T follicular helper cell (primary cell): ENCODE results near the gene TSPEAR.

Experiments used
- DNase-seq: peaks from one replicate; pipeline ENCODE4 v3.0.0-alpha.2; 2020; ENCODE audit warnings: low read depth

Gene TSPEAR

DNA sequence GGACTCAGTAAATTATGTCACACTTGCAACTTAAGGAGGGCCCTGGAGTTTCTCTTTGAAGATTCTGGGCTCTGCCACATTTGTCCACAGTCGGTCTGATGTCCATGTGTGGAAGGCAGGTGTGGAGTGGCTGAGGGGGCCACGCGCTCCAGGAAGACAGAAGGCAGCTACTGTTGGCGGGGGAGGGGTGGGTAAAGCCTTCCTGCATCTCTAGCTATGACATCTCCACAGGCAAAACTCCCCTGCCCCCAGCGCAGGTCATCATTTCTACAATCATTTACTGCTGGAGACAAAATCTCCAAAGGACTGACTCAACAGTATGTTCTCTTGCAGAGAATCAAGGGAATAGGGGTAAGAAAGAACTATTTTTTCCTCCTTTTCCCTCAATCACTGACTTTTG lies 11.4 kb upstream of the TSPEAR start:
- DNase-seq: no peak

DNA sequence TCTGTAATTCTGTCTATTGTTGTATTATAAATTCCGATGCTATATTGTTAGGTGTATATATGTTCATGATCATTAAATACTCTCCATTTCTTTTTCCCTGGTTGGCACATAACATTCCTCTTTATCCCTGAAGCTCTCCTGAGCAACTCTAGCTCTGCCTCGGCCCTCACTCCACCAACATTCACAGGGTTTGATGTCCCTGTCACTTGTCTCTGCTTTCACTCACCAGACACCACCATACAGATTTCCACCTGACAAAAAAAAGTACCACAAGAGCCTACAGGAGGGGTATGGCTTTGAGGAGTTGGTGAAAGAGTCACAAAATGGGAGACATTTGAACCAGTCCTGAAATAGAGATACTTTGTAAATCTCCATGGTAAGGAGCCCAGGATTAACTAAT lies 8.8 kb upstream of the TSPEAR start:
- DNase-seq: no peak

DNA sequence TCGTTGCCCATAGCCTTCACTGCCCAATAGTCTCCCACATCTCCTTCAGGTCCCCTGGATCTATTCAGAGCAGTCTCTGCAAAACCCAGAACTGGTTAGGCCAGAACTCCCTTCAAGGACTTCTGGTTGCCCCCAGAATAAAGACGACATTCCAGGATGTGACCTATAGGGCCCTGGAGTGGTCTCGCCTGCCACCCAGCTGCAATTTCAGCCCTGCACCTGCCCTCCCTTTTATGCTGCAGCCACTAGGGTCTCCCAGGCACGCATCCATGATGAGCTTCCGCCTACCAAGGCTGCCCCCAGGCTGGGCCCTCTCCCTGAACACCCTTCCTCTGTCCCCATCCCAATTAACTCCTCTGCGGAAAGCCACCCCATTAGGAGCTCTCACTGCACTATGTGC lies 7.2 kb upstream of the TSPEAR start:
- no peak for DNase-seq

DNA sequence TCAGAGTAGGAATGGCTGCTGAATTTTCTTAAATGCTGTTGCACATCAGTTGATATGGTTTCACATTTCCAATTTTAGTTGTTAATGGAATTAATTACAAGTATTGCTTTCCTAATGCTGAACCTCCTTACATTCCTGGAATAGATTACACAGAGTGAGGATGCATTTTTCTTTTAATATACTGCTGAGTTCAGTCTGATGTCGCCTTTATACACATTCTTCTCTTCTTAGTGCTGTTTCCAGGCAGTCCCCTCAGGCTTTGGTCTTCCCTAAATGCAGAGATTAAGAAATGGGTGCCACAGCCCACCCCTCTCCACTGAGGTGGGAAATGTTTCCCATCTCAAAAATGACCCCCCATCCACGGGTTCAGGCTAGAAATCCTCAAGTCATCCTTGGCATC lies 6.7 kb upstream of the TSPEAR start:
- DNase-seq: no peak

DNA sequence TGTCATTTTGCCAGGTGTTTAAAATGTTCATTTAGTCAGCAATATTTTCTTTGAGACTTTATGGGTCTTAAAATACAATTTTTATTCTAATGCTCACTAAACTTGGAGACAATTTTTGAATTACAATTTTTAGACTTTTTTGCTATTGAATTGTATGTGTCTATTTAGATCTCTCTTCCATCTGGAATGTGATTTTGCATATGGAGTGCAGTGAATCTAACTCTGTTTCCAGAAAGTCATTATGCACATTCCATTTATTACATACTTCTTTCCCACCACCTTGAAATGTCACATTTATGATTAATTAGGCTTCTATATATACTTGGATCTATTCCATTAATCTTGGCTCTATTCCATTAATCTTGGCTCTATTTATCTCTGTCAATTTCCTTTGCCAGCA lies 5.6 kb upstream of the TSPEAR start:
- DNase-seq: no peak

DNA sequence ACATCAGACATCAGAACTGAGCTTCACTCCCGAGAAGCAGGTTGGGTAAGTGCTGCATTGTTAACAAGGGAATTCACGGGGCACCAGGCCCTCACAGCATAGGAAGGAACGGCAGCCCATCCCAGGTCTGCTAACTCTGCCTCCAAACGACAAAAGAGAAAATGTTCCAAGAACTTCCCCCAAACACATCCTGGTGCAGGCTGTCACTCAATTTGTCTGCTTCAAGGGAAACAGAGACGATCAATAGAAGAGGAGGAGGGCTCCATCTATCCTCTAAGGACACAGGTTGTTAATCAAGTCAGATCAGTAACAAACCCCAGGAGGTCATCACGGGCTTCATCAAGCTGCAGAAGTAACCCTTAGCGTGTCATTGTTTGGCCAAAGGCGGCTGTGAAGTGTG lies 3.5 kb upstream of the TSPEAR start:
- DNase-seq: no peak

DNA sequence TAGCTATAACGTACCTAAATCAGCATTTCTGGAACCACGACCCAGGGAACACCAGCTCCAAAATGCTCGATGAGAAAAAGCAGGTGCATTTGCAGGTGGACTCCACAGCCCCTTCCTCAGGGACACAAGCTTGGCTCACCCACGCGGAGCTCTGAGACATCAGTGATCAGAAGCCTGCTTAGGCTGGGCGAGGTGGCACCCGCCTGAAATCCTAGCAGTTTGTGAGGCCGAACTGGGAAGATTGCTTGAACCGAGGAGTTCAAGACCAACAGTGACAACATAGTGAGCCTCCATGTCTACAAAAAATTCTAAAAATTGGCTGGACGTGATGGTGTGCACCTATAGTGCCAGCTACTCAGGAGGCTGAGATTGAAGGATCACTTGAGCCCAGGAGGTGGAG lies 2.5 kb upstream of the TSPEAR start:
- DNase-seq: no peak

DNA sequence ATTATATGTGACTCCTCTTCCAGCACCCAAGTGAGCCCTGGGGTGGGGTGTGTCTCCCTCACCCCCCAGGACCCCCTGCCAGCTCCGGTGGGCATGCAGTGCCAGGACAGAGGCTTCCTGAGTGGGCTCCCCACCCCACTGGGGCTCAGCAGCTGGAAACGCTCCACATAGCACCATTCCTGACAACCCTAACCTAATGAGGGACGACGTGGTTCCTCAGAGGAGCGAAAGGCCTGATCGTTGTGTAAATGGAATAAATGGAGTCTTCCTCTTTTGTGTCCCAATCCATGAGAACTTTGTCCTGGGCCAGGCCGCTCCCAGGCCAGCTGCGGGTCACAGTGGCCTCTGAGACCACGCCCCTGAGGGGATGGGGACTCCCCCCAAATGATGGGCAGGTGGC lies 1.8 kb upstream of the TSPEAR start:
- DNase-seq: no peak

DNA sequence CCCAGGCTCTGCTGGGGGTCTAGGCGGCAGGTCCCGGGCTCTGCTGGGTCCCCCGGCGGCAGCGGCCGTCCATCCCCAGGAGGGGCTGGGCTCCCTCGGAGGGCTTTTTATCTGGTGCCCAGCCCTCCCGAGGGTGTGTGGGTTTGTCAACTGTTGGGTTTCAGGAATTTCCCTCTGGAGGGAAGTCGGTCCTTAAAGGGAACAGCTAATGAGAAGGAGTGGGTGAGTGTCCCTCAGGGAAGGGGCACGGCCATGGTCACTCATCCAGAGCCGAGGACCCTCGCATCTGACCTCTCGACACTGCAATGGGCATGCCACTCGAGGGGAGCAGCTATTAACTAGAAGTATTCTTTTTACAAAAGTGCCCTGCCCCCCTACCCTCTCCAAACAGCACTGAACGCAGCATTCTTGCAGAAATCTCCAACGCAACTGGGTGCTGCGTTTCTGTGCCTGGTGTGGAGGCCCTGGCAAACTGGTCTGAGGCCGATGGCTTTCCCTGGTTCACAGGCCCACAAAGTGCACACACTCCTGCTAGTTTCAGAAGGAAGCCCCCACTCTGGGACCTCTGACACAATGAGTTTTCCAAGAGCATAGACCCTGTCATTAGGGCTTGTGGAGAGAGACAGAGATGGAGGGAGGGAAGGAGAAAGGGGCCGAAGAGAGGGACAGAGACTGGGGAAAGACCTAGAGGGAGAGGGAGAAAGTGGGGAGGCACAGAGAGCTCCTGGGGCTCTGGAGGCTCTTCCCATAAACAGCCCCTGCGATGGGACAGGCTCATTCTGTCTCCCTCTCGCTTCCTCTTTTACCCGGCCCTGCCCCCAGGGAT lies 1.0 kb upstream of the TSPEAR start:
- no peak for DNase-seq

DNA sequence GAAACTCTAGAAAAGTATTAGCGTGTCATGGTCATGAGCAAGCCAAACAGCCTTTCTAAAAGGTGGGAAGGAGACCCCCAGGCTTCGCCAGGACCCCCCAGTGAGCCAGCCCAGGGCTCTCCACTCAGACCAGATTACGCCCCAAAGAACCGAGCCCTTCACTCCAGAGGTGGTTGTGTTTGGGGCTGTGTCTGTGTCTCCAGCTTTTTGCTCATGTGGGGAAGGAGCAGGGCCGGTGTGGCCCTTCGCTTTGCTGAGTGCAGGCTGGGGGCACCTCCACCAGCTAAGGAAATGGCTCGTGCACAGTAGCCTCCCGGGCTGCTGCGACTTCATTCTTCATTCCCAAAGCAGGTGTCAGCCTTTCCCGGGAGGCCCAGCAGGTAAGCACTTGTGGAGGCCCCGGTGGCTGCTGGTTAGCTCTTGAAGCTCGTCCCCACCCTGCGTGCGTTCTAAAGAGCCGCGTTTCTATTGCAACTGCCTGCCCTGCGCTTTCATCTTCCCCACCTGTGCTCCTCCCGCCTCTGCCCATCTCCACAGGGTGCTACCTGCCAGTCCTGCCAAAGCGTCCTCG lies 531 bp downstream of the TSPEAR start:
- no peak for DNase-seq

DNA sequence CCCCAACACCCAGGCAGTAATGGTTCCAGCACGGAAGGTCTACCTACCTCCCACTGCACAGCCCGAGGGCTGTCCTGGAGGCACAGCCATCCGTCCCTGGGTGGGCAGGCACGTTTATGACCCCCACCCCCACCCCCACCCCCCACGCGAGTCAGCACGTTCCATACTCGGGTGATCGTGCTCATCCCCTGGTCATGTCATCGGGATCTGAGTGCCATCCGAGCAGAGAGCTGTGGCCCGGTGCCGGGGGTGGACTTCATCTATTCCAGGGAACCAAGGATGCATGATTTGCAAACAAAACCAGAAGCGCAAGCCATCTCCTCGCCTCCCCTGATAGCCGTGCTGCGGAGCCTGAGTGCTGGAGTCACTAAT lies 1.1 kb downstream of the TSPEAR start:
- DNase-seq: no peak

DNA sequence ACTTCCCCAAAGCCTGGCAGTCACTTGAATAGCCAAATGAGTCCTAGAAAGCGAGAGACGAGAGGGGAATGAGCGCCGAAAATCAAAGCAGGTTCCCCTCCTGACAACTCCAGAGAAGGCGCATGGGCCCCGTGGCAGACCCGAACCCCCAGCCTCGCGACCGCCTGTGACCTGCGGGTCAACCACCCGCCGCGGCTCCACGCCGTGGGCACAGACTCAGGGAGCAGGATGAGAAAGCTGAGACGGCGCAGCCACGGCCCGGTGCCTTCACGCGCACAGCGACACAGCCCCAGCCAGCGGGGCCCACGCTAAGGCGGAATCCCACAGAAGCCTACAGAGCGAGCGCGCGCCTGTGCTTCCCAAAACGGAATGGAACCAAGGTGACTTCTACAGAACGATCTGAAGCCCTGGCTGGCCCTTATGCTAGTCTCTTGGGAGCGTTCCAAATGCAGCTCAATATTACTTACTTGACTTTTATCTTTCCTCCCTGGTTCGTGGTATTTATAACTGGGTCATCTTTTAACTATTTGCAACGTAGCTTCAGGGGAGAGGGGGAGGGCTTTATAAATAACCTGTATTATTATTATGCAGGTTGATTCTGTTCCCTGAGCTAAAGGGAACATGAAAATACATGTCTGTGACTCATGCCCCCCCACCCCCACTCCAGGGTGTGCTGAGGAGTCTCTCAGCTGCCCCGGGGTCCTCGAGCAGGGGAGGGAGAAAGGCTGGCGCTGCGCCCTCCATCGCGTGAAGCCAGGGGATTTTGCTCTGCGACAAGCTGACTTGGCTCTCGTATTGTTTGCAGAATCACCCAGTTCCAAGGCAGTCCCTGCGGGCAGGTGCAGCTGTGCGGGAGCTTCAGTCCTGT lies 1.7 kb downstream of the TSPEAR start:
- DNase-seq: no peak

DNA sequence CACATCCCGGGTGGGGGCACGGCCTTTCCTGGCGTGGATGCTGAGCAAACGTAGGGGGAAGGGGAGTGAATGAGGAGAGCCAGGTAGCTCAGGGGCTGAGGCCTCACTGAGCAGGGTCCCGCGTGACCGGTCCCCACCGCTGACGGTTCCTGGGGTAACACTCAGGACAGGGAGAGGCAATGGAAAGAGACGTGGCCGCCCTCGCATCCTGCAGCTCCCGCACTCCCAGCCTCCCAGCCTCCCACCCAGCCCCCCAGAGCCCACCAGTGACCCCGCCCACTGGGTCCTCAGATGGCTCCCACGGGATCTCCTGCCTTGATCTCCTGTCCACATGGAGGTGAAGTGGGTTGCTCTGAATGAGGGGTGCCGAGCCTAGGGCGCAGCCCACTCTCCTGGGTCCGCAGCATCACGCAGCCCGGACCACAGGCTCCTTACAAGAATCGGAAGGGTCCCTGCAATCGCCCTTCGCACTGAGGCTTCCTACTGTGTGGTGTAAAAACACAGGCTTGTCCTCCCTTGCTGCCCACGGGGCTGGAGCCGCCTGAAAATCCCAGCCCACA lies 2.4 kb downstream of the TSPEAR start:
- no peak for DNase-seq

DNA sequence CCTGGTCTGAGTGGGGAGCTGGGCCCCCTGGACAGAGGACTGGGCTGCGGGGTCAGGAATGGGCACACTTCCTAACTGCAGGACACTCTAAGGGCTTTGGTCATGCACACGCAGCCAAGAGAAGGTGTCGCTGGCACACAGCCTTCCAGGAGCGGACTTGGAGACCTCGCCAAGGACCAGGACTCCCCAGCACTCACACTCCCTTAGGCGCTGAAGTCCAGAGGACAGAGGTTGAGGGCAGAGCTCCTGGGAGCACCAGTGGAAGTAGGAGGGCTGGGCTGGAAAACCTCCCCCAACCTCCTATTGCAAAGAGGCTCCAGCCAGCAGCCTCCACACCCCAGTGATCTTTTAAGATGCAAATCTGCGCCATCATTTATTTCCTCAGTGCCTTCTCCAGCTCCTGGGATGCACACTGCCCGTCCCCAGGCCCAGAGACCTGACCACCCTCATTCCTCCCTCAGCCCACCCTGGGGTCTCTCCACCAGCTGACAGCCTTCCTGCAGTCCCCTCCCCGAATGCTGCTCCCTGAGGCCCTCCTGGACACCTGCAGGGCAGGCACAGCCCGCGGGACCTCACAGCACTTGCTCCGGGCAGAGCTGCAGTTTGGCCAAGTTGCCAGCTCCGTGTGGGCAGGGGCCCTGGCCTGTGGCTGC lies 3.0 kb downstream of the TSPEAR start:
- no peak for DNase-seq

DNA sequence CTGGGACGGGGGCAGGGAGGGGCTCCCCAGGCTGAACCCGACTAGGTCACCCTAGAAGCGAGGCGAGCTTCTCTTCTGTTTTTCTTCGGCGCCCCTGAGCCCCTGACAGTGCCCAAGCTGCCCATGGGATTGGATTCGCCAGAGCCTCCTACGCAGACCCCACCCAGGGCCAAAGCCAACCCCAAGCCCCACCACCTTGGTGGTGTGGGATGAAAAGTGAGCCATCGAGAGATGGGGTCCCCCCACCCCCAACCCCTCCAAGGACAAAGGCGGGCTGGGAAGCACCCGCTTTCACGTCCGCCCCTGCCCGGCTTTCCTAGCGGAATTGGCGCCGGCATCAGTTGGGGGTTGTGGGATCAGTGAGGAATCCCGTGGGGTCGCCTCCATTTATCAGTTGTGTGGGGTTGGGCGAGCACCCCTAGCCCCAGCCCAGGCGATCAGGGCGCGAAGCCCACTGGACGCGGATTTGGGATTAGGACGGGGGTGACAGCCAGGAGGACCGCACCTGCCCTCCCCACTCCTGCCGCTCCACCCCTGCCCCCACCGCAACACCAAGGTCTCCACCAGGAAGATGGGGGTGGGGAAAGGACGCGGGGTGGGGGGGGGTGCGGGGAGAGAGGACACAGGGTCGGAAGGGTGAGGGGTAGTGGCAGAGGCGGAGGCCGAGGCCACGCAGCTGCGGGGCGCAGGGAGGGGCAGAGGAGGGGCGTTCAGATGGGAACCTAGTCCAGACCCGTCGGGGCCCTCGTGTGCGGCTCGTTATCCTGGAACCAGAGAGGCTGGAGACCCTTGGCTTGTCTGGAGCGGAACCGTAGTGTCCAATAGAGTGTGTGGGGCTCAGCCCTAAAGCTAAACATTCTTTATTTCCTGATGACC lies 4.4 kb downstream of the TSPEAR start:
- DNase-seq: no peak

DNA sequence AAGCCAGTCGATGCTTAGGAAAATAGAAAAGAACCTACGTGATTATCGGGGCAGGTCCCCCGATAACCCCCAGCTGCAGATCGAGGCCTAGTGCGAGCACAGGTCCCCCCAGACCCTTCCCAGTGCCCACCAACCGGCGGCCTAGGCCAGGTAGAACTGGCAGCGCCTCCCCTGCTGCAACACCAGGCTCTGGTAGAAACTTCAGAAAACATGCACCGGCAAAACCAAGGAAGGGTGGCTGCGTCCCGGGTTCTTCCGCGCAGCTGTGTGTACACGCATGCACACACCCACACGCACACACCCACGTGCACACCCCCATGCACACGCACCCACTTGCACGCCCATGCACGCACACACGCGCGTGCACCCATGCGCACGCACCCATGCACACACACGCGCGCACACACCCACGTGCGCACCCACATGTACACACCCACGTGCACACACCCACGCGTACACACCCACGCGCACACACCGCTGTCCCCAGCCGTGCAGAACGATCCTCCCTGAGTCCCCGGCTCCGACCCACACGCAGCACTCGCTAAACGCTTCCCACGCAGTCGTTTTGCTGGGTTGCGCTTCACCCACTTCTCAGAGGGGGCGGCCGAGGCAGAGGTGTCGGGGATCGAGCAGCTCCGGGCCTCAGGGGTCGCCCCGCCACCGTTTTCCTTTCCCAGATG lies 5.2 kb downstream of the TSPEAR start:
- no peak for DNase-seq

DNA sequence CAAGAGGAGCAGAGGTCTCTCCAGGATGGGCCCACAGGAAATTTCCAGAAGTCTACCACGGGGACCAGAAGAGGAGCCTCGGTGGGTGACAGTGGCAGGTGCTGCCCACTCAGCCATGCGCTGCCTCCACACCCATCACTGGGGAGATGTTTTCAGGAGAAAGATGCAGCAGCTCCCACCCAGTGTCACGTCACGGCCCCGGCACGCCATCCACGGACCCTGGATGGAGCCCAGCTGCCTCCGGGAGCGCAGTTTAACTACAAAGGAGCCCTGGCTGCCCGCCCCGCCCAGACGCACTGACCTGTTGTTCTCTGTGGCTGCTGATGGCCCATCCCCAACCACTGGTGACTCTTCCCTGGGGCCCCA lies 6.8 kb downstream of the TSPEAR start:
- DNase-seq: no peak

DNA sequence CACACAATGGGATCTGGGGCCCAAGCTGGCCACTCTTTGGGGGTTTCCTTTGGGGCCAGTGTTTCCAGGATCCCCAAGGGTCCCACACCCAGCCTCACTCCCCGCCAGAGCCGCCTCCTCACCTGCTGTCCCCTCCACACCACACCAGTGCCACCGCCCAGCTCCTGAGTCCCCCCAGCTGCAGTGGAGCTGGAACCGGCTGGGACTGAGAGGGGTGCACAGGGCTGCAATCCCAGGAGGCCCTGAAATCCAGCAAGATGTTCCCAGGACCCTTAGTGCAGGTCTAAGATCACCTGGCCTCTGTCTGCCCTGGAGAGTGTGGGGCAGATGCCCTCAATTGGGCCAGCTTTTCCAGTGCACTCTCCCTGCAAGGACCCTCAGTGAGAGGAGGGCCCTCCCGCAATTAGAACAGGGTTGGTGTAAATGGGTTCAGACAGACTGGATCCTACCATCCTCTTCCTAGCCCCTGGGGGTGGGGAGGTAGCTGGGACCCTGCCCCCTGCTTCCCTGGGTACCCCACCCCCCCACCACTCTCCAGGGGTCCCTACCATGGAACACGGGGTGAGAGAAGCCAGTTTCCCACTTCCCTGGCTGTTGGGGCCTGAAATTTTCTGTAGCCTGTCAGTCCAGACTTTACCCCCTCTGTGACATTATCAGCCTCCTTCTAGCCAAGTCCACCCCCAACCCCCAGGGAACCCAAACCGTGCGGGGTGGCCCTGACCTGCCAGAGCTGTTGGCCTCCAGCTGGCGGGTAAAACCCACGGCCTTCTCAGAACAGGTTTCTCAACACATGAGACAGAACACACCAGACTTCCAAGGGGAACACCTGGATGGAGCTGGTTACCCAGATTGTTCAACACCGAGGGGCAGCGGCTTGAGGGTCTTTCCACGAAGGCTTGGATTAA lies 7.4 kb downstream of the TSPEAR start:
- DNase-seq: no peak

DNA sequence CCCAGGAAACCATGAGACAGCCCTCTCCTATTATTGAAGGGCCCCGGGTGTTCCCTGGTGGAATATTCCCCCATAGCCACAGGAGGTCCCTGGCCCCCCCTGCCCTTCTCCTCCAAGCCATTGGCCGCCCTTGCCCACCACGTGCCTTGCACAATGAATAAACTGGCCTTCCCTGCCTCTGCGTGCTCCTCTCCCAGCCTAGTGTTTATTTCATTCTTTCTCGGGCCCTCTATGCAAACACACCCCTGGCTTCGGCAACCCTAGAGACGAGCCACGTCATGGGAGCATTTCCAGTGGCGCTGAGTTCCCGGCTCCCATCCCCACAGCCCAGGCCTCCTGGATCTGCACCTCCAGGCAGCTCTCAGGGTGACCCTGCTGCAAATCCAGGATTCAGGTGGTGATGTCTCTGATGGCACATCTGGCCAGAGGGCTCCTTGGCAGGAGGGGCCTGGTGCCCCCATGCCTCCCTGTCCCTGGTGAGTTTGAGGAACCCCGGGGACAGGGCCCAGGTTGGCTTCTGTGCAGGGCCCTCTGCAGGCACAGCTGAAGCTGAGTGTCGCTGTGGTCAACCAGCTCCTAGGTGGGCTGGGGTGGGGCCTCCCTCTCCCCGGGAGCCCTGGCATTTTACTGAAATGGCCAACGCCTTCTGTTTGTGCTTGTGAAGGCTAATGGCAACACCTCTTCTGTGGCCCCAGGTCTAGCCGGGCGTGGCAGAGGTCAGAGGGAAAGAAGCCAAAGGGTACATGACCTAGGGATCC lies 8.2 kb downstream of the TSPEAR start:
- no peak for DNase-seq
